WI38 (cell line): Measurements from ENCODE around the gene NLGN1.

ENCODE experiments used
- H3K4me3 ChIP-seq: 2 replicates; pipeline ENCODE4 v1.5.1; 2011; ENCODE audit warnings: low read depth, mild to moderate bottlenecking, control low read depth, low read length
- CTCF ChIP-seq: IDR thresholded peaks from 2 replicates; pipeline ENCODE4 v1.5.1; 2012; ENCODE audit warnings: low read depth, mild to moderate bottlenecking, control low read depth, low read length

NLGN1 gene

DNA sequence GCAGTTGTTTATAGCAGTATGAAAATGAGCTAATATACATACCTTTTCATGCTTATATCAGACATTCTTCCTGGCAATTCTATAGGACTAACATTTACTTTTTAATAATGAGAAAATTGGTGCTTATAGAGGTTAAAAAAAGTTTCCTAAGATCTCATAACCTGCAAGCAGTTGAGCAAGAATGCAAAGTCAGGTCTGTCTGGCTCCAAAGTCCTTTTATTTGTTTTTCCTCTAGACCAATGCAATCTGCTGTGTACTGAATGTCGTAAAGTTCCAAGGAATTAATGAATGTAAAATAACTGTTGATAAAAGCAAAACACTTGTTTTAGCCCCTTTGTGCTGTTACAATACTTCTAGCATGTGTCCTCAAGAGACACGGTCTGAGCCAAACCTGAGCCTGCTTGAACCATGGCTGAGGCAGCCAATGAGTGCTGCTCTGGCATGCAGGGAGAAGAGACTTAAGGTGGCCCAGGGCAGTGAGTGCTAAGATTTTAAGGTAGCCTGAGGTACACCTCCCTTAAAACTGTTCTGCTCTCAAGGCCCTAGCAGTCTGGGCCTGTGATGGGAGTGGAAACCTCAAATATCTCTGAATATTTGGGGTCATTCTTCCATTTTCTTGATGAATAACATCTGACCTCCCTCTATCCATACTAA, 906.5 kb downstream of the NLGN1 start:
- TF ChIP-seq CTCF, result no peak
- H3K4me3 ChIP-seq, result no peak overlapping the region

- no peak for TF ChIP-seq CTCF
- no peak overlapping the region for H3K4me3 ChIP-seq
These were observed 911.2 kb downstream of the NLGN1 start for GRCh38 chr3:174308736-174309135.

- no peak for TF ChIP-seq CTCF
- H3K4me3 ChIP-seq, result no peak overlapping the region
These were observed 913.0 kb downstream of the NLGN1 start for GRCh38 chr3:174310475-174310983.

DNA sequence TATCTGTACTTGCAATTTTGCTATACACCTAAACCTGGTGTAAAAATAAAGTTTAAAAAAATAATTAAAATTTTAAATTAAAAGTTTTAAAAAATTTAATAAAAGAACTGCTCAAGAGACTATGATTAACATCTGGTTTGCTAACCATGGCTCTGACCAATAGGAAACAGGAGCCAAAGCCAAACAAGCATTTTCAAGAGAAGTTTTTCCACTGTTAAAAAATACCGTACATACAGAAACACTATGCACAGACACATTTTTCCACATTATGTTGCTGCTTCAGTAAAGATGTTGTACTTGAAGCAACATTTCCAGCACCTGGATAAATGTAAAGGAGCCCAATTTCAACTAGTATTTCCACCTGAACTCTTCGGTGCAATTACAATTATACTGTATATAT, 917.7 kb downstream of the NLGN1 start:
- H3K4me3 ChIP-seq, result no peak overlapping the region
- TF ChIP-seq CTCF, result no peak

GRCh38 chr3:174317005-174317404, 919.5 kb downstream of the NLGN1 start:
- TF ChIP-seq CTCF, result no peak
- no peak overlapping the region for H3K4me3 ChIP-seq

DNA sequence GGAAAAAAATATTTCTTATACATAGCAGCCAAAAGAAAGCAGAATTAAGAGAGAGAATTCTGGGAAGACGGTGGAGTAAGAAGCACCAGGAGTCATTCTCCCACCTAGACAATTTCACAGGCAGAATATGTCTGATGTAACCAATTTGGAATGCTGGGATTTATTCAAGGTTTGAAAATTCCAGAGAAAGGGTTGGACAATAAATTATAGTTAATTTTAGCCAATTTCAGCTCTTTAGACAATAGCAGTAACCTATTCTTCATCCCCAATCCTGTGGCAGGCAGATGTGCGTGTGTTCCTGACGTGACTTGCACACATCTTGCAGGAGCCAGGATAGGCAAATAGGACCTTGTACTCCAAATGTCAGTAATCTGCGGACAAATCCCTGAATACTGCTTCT, 920.6 kb downstream of the NLGN1 start:
- no peak overlapping the region for H3K4me3 ChIP-seq
- TF ChIP-seq CTCF, result no peak

GRCh38 chr3:174321548-174321947, 924.0 kb downstream of the NLGN1 start:
- no peak for TF ChIP-seq CTCF
- no peak overlapping the region for H3K4me3 ChIP-seq
